Astrocyte of the cerebellum (primary cell): ENCODE results near the gene NAA40.

Source experiments
- DNase-seq: peaks from one replicate; pipeline ENCODE4 v3.0.0-alpha.2; 2011; ENCODE audit warnings: low read depth
- H3K4me3 ChIP-seq: 2 replicates; pipeline ENCODE4 v1.5.1; 2011; ENCODE audit warnings: mild to moderate bottlenecking, low read depth, low read length, moderate library complexity
- CTCF ChIP-seq: IDR thresholded peaks from 2 replicates; pipeline ENCODE4 v1.5.1; 2012; ENCODE audit warnings: low read length, low read depth, moderate library complexity, mild to moderate bottlenecking; ENCODE audit errors: missing control alignments
- in situ Hi-C: cut with HindIII; loops from 2 replicates; pipeline ENCODE4 v1.10.0; 2017; ENCODE audit warnings: low sequenced_read_pairs

The NAA40 gene

GRCh38 chr11:64004590-64004984 lies 65.8 kb downstream of the NAA40 start:
- no peak overlapping the region for H3K4me3 ChIP-seq
- no peak for TF ChIP-seq CTCF
- in situ Hi-C loops, result loop anchor here (5.0 to 10.0 kb wide), 3 partner anchors 70 to 158 kb away; no protein-coding TSS in a partner anchor
- DNase-seq, result no peak

DNA sequence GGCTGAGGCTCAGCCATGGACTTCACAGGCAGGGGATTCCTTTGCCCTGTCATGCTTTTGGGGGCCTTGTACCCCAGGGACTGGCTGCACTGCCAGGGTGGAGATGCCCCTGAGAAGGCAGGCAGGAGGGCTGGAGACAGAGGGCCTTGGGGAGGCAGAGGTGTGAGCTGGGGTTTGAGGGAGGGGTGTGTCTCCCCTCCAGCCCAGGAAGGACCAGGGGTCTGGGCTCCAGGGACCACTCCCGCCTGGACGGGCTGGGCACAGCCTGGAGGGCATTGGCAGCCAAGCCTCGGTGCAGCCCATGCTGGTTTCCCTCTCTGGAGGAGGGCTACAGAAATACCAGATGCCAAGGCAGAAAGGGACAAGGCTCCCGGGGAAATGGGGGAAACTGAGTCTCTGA lies 66.9 kb downstream of the NAA40 start:
- no peak overlapping the region for H3K4me3 ChIP-seq
- no peak for DNase-seq
- TF ChIP-seq CTCF, result no peak
- in situ Hi-C loops, result loop anchor here (5.0 to 10.0 kb wide), 3 partner anchors 47 to 87 kb away; no protein-coding TSS in a partner anchor

DNA sequence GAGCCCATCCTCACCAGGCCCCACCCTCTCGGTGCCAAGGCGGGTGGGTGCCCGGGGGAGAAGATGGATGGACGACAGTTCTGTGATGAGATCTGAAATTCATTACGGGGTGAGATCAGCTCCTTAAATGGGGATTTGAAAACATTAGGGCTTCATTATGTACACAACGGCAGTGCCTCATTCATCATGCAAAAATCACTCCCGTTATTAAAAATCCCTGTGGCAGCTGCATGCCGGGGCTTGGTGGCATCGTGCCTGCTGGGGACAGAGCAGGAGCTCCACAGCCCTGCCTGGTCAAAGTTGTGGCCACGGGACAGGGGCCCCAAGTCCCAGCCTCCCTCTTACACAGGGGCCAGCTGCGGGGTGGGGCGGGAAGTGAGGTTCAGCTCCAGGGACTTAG lies 67.6 kb downstream of the NAA40 start:
- DNase-seq, result no peak
- in situ Hi-C loops, result loop anchor here (5.0 to 10.0 kb wide), 3 partner anchors 46 to 86 kb away; no protein-coding TSS in a partner anchor
- H3K4me3 ChIP-seq, result no peak overlapping the region
- TF ChIP-seq CTCF, result no peak
